Astrocyte of the spinal cord (primary cell): ENCODE data around the gene HAGHL.

Experiments
- DNase-seq: peaks from one replicate; pipeline ENCODE4 v3.0.0; 2011; ENCODE audit warnings: low read depth, low spot score
- H3K4me3 ChIP-seq: 2 replicates; pipeline ENCODE4 v1.5.1; 2011; ENCODE audit warnings: low read depth, mild to moderate bottlenecking, low read length, moderate library complexity
- in situ Hi-C: cut with HindIII; loops from 2 replicates; pipeline ENCODE4 v1.10.0; 2017; ENCODE audit warnings: low sequenced_read_pairs
- TF ChIP-seq, protein P1 (sequence below): IDR thresholded peaks from 2 replicates; pipeline ENCODE4 v1.5.1; 2012; ENCODE audit warnings: low read depth, mild to moderate bottlenecking, low read length, inconsistent platforms

HAGHL gene

DNA sequence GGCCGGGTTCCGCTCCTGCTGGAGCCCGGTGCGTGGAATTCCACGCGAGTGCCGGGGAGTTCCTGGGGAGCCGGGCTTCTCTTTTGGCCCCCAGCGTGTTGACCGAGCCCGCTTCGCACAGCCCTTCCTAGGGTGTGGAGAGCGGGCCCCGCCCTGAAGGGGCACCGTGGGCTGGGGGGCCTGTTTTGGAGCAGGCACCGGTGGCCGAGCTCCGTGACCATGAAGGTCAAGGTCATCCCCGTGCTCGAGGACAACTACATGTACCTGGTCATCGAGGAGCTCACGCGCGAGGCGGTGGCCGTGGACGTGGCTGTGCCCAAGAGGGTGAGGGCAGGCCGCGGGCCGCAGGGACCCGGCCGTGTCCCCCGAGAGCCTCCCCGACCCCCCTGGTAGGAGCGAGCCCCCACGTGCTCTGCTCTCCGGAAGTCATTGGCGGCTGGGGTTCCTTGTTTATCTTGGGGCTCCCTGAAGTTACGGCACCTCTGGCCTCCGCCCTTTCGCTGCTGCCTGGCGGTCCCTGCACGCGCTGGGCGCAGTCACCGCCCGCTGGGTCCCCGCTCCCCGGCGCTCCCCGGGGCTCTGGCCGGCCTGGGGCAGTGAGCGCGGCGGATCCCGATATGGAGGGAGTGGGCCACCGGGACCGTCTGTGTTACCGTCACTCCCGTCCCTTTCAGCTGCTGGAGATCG lies 528 bp downstream of the HAGHL start:
- DNase-seq = no peak
- TF ChIP-seq, protein P1, sequence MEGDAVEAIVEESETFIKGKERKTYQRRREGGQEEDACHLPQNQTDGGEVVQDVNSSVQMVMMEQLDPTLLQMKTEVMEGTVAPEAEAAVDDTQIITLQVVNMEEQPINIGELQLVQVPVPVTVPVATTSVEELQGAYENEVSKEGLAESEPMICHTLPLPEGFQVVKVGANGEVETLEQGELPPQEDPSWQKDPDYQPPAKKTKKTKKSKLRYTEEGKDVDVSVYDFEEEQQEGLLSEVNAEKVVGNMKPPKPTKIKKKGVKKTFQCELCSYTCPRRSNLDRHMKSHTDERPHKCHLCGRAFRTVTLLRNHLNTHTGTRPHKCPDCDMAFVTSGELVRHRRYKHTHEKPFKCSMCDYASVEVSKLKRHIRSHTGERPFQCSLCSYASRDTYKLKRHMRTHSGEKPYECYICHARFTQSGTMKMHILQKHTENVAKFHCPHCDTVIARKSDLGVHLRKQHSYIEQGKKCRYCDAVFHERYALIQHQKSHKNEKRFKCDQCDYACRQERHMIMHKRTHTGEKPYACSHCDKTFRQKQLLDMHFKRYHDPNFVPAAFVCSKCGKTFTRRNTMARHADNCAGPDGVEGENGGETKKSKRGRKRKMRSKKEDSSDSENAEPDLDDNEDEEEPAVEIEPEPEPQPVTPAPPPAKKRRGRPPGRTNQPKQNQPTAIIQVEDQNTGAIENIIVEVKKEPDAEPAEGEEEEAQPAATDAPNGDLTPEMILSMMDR = no peak
- in situ Hi-C loops = no loop called here
- peak overlapping the region; percentile 62 for H3K4me3 ChIP-seq

DNA sequence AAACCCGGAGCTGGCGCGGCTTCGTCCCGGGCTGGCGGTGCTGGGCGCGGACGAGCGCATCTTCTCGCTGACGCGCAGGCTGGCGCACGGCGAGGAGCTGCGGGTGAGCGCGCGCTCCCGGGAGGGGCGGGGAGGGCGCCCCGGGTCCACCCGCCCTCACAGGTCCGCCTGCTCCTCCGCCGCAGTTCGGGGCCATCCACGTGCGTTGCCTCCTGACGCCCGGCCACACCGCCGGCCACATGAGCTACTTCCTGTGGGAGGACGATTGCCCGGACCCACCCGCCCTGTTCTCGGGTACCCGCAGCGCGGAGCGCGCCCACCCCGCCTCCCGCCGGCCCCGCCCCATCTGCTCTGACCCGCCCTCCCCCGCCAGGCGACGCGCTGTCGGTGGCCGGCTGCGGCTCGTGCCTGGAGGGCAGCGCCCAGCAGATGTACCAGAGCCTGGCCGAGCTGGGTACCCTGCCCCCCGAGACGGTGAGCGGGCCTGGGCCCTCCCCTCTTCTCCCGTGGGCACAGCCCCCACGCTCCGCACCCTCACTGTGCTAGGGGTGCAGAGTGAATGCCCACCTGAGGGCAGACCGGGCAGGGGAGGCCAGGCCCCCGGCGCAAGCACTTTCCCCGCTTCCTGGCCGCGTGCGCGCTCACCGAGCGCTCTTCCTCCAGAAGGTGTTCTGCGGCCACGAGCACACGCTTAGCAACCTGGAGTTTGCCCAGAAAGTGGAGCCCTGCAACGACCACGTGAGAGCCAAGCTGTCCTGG lies 1.4 kb downstream of the HAGHL start:
- peak; percentile 83 for DNase-seq
- TF ChIP-seq, protein P1 = no peak
- in situ Hi-C loops = no loop called here
- peak overlapping the region; percentile 62 for H3K4me3 ChIP-seq

- in situ Hi-C loops = no loop called here
- TF ChIP-seq, protein P1 = no peak
- H3K4me3 ChIP-seq = peak overlapping the region; percentile 62
- DNase-seq = no peak
These were observed 2.2 kb downstream of the HAGHL start for GRCh38 chr16:728890-729744.

GRCh38 chr16:729768-730665 lies 3.1 kb downstream of the HAGHL start:
- in situ Hi-C loops = no loop called here
- DNase-seq = no peak
- TF ChIP-seq, protein P1 = no peak
- H3K4me3 ChIP-seq = no peak overlapping the region

GRCh38 chr16:730666-731509 lies 4.0 kb downstream of the HAGHL start:
- TF ChIP-seq, protein P1 = no peak
- DNase-seq = no peak
- H3K4me3 ChIP-seq = no peak overlapping the region
- in situ Hi-C loops = no loop called here
